ENCODE results near the gene LIMS2.

LIMS2 gene

DNA sequence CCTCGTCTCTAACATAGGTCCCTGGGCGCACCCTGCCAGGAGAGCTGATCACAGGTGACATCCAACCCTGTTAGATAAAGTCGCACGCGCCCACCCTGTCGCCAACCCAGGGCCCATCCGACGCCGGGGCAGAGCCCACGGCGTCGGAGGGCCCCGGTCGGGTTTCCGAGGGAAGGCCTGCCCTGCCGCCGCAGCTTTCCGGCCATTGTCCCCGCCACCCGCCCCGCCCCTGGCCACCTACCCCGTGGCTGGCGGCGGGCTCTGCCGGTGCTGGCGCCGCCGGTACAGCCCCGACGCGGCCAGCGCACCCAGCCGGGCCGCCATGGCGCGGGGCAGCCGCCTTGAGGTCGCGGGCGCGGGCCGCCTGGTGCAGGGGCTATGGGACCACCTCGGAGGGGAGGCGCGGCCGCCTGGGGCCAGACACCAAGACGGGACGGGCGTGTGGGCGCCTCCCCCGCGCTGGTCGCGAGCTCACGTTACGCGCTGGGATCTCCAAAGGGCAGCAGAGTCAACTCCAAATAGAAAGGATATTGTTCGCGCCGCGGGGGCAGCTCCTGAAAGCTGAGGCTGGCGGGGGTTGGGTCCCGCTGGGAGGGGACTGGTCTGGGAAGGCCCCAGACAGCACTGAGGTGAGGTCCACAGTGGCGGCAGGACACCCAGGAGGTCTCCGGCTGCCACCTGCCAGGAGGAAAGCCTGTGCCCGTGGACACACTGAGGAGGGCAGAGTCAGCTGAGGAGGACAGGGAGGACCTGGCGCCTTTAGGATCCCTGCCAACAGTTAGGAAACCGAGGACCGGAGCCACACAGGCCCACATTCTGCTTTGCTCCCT is 11.1 kb downstream of the LIMS2 start:
- Mint-ChIP-seq H3K4me1 (ENCODE audit: low read depth in 2 of 2) (peaks cover 0 to 6% of the 10 kb centered on the region in 2 donors), H3K36me3 (ENCODE audit: insufficient read depth) (no peaks in the 10 kb centered on the region), H3K27ac (no peak overlapping the region), H3K4me3 (no peak overlapping the region), H3K27me3 (peaks cover 65 to 78% of the 10 kb centered on the region in 2 donors), H3K9me3 (no peaks in the 10 kb centered on the region)
- ATAC-seq (replicated peaks) (no peak), DNase-seq (no peak)

DNA sequence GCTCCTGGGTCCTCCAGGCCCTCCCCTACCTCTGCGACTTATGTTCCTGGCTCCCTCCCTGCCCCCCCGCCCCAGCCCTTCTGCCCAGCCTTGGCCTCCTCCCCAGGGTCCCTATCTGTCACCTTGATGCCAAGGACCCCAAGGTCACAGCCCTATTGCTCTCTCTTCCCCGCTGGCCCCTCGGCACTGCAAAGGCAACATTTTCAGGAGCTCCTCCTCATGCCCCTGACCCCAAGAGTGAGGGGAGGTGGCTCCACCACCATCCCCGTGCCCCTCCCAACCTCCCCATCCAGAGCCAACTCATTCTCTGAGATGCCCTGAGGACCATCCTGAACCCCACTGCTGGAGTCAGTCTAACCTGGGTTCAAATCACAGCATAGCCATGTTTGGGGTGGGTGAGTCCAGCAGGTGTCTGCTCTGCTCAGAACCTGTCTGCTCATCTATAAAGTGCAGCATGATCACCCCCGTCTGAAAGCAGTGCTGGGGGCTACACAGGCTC is 11.7 kb downstream of the LIMS2 start:
- Mint-ChIP-seq H3K27me3 (peaks cover 59 to 83% of the 10 kb centered on the region in 2 donors), H3K4me1 (ENCODE audit: low read depth in 2 of 2) (peaks cover 0 to 6% of the 10 kb centered on the region in 2 donors), H3K4me3 (no peak overlapping the region), H3K36me3 (ENCODE audit: insufficient read depth) (no peaks in the 10 kb centered on the region), H3K27ac (no peak overlapping the region), H3K9me3 (no peaks in the 10 kb centered on the region)
- ATAC-seq (replicated peaks) (no peak), DNase-seq (no peak)

DNA sequence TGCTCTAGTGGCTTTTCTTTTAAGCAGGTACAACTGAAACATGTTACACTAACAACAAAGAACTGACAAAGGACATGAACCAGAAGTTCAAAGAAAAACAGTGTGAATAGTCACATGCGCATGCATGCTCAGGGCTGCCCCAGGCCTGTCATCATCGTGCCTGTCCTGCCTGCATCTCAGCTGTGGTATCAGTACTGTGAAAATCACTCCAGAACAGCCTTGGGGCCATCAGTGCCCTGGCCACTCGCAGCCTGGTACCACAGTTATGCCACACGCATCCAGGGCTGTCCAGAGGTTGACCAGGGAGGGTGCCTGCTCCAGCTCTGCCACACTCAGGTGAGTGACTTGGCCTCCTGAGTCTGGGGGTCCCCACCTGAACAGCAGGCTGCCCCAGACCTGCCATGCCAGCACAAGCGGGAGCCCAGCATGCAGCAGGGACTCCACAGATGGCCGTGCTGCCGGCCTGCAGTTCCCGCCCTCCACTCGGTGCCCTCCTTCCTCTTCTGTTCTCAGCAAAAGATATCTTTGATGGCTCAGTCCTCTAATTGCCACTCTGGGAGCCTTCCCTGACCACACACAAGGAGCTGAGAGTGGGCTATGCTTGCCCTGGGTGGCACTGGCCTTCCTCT is 12.3 kb downstream of the LIMS2 start:
- DNase-seq (no peak), ATAC-seq (replicated peaks) (no peak)
- peaks cover 59 to 88% of the 10 kb centered on the region in 2 donors for H3K27me3 Mint-ChIP-seq
- H3K4me1 Mint-ChIP-seq (ENCODE audit: low read depth in 2 of 2): peaks cover 0 to 6% of the 10 kb centered on the region in 2 donors
- no peak overlapping the region for H3K27ac Mint-ChIP-seq
- H3K9me3 Mint-ChIP-seq: no peaks in the 10 kb centered on the region
- H3K4me3 Mint-ChIP-seq: no peak overlapping the region
- no peaks in the 10 kb centered on the region for H3K36me3 Mint-ChIP-seq (ENCODE audit: insufficient read depth)

DNA sequence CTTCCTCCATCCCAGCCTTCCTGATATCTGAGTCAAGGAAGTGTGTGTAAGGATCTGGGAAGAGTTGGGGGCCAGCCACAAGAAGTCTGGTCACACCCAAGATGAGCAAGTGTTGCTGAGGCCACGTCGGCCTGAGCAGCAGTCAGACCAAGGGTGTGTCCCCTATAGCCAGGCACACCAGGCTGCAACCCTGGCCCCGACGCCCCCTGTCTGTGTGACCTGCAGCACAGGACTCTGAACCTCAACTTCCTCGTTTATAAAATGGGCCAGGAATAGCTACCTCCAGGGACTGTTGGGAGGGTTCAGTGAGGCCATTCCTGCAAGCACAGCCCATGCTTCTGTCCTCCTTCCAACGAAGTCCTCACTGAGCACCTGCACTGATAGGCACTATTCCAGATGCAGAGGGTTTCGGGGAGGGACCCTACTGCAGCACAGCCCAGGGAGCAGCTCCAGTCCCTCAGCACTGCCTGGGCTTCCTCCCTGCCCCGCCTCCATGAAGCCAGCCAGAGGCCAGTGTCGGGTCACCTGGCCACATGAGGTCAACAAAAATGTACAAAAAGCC is 13.3 kb downstream of the LIMS2 start:
- H3K27me3 Mint-ChIP-seq: peaks cover 58 to 91% of the 10 kb centered on the region in 2 donors

DNA sequence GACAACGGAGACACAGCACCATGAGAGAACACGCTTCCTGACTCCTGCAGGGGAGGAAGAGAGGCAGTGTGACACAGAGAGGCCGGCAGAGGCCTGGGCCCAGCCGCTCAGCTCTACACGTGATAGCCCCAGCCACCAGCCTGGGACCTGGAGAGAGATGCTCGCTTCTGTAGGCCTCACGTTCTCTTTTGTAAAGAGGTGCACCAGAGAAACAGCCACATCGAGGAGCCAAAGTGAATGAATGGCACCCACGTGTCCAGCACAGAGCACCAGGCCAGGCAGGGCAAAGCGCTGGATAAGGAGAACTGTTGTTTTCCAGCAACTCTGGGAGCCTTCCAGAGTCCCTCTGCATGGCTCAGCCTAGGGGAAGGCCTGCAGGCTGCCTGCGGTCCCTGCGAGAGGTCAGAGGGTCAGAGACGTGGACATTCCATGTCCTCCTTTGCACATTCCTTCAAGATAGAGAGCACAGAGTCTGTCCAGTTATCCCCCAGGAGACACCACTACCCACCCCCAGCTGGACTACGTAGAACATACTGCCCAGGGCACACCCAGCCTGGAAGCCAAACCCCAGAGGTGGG is 14.2 kb downstream of the LIMS2 start:
- H3K27me3 Mint-ChIP-seq: peaks cover 54 to 89% of the 10 kb centered on the region in 2 donors
- no peak overlapping the region for H3K27ac Mint-ChIP-seq
- DNase-seq (no peak), ATAC-seq (replicated peaks) (no peak)
- H3K36me3 Mint-ChIP-seq (ENCODE audit: insufficient read depth): no peaks in the 10 kb centered on the region
- no peaks in the 10 kb centered on the region for H3K9me3 Mint-ChIP-seq
- no peak overlapping the region for H3K4me3 Mint-ChIP-seq
- H3K4me1 Mint-ChIP-seq (ENCODE audit: low read depth in 2 of 2): peaks cover 0 to 6% of the 10 kb centered on the region in 2 donors

More for the DNA sequence above, 13.3 kb downstream of the LIMS2 start:
- Mint-ChIP-seq H3K27ac (no peak overlapping the region), H3K4me3 (no peak overlapping the region), H3K4me1 (ENCODE audit: low read depth in 2 of 2) (peaks cover 0 to 6% of the 10 kb centered on the region in 2 donors), H3K9me3 (no peaks in the 10 kb centered on the region), H3K36me3 (ENCODE audit: insufficient read depth) (no peaks in the 10 kb centered on the region)
- ATAC-seq (replicated peaks) (no peak), DNase-seq (no peak)

DNA sequence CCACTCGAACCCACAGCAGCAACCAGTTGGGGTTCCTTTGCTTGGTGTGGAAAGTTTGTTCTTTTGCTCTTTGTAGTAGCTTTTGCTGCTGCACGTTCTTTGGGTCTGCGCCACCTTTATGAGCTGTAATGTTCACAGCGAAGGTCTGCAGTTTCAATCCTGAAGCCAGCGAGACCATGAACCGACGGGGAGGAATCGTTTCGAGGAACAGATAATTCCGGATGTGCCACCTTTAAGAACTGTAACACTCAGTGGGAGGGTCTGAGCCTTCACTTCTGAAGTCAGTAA is 15.1 kb downstream of the LIMS2 start:
- Mint-ChIP-seq H3K36me3 (ENCODE audit: insufficient read depth) (no peaks in the 10 kb centered on the region), H3K27me3 (peaks cover 46 to 83% of the 10 kb centered on the region in 2 donors), H3K27ac (no peak overlapping the region), H3K9me3 (no peaks in the 10 kb centered on the region), H3K4me1 (ENCODE audit: low read depth in 2 of 2) (peaks cover 0 to 6% of the 10 kb centered on the region in 2 donors), H3K4me3 (no peak overlapping the region)
- DNase-seq (no peak), ATAC-seq (replicated peaks) (no peak)

DNA sequence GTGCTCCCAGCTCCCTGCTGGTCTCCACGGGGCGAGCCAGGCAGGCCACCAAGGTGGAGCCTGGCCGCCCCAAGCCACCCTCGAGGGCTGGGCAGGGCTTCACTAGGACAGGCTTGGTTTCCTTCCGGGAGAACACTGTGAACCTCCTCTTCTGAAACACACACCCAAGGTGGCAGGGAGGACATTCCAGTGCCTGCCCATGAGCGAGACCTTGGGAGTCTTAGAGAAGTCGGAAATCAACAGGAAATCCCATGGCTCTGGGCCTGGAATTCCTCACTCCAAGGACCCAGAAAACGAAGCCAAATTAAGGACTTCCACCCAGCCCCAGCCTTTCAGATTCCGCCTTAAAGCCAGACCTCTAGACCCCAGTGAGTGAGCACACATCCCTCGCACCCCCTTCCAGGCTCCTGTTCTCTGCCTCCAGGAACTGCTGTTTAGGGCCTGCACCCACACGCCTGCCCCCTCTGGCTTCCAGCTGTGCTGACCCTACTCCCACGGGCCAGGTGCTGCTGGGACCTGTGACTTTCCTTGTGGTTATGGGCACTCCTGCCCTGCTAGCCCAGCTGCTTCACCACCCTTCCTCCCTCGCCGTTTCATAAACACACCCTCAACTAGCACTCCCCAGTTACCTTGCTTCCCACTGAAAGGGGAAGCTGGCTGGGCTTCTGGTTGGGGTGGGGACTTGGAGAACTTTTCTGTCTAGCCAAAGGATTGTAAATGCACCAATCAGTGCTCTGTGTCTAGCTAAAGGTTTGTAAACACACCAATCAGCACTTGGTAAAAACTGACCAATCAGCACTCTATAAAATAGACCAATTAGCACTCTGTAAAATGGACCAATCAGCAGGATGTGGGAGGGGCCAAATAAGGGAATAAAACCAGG is 15.7 kb downstream of the LIMS2 start:
- Mint-ChIP-seq H3K27ac (no peak overlapping the region), H3K9me3 (no peaks in the 10 kb centered on the region), H3K36me3 (ENCODE audit: insufficient read depth) (no peaks in the 10 kb centered on the region), H3K4me3 (no peak overlapping the region), H3K4me1 (ENCODE audit: low read depth in 2 of 2) (peaks cover 0 to 6% of the 10 kb centered on the region in 2 donors), H3K27me3 (peaks cover 40 to 83% of the 10 kb centered on the region in 2 donors)
- ATAC-seq (replicated peaks): no peak
- no peak for DNase-seq

DNA sequence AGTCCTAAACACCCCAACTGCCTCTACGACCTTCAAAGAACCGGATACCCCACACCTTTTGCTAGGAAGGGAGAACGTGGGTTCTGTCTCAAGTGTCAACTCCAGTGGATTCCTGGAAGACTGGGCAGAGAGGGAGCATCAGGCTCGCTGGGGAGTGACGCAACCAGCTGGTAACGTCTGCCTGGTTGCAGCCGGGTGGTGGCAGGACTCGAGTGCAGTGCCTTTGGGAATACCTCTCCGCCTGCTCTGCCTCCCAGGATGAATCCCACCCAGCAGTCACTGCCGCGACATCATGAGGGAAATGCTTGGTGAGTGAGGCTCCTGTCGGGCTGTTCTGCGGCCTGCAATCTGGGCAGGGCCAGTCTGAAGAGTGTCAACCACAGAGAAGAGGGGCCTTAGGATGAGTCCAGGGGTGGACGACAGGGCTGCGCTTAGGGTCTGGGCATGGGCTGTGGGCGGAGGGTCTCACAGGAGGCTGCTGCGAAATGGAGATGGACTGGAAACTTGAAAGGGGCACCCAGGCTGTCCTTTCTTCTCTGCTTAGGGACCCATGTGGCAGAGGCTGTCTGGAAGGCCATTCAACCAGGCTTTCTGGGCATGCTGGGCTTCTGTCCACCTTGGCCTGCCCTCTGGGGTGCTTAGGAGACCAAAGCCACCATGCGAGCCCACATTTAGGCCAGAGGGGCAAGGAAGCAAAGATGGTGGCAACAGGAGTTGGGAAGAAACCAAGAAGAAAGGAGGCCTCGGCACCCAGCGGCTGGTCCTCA is 16.5 kb downstream of the LIMS2 start:
- no peak overlapping the region for H3K4me3 Mint-ChIP-seq
- H3K36me3 Mint-ChIP-seq (ENCODE audit: insufficient read depth): no peaks in the 10 kb centered on the region
- DNase-seq: no peak
- H3K27me3 Mint-ChIP-seq: peaks cover 36 to 83% of the 10 kb centered on the region in 2 donors
- H3K4me1 Mint-ChIP-seq (ENCODE audit: low read depth in 2 of 2): peaks cover 0 to 5% of the 10 kb centered on the region in 2 donors
- no peaks in the 10 kb centered on the region for H3K9me3 Mint-ChIP-seq
- no peak for ATAC-seq (replicated peaks)
- peak overlapping the region in 1 of 2 donors; percentile 67 for H3K27ac Mint-ChIP-seq

DNA sequence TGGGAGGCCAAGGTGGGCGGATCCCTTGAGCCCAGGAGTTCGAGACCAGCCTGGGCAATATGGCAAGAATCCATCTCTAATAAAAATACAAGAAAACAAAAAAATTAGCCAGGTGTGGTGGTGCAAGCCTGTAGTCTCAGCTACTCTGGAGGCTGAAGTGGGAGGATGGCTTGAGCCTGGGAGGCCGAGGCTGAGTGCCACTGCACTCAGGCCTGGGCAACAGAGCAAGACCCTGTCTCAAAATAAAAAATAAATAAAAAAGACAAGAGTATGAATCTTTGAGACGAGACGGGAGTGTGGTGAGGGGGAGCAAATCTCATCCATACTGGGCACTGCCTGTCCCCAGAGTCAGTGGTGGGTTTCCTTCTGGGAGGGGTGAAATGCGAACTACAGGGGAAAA is 17.2 kb downstream of the LIMS2 start:
- no peaks in the 10 kb centered on the region for H3K9me3 Mint-ChIP-seq
- ATAC-seq (replicated peaks) (no peak), DNase-seq (no peak)
- no peaks in the 10 kb centered on the region for H3K36me3 Mint-ChIP-seq (ENCODE audit: insufficient read depth)
- H3K27ac Mint-ChIP-seq: peak overlapping the region in 1 of 2 donors; percentile 67
- no peak overlapping the region for H3K4me3 Mint-ChIP-seq
- peaks cover 36 to 83% of the 10 kb centered on the region in 2 donors for H3K27me3 Mint-ChIP-seq
- peaks cover 0 to 3% of the 10 kb centered on the region in 2 donors for H3K4me1 Mint-ChIP-seq (ENCODE audit: low read depth in 2 of 2)

DNA sequence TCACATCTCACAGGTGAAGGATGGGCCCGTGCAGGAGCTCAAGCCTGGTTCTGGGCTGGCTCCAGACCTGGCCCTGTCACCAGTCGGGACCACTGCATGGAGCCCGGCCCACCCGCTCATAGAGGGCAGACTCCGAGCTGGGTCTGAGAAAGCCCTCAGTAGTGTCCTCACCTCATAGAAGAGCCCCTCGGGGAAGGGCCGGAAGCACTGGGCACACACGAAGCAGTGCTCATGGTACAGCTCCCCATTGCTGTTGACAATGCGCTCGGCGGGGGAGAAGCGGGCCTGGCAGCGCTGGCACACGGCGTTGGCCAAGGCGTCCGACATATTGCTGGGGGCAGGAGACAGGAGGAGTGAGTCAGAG is 18.1 kb downstream of the LIMS2 start:
- Mint-ChIP-seq H3K27me3 (peaks cover 37 to 83% of the 10 kb centered on the region in 2 donors), H3K4me1 (ENCODE audit: low read depth in 2 of 2) (peaks cover 0 to 3% of the 10 kb centered on the region in 2 donors), H3K27ac (no peak overlapping the region), H3K9me3 (no peaks in the 10 kb centered on the region), H3K4me3 (no peak overlapping the region), H3K36me3 (ENCODE audit: insufficient read depth) (peaks cover 2% of the 10 kb centered on the region)
- no peak for ATAC-seq (replicated peaks)
- no peak for DNase-seq

DNA sequence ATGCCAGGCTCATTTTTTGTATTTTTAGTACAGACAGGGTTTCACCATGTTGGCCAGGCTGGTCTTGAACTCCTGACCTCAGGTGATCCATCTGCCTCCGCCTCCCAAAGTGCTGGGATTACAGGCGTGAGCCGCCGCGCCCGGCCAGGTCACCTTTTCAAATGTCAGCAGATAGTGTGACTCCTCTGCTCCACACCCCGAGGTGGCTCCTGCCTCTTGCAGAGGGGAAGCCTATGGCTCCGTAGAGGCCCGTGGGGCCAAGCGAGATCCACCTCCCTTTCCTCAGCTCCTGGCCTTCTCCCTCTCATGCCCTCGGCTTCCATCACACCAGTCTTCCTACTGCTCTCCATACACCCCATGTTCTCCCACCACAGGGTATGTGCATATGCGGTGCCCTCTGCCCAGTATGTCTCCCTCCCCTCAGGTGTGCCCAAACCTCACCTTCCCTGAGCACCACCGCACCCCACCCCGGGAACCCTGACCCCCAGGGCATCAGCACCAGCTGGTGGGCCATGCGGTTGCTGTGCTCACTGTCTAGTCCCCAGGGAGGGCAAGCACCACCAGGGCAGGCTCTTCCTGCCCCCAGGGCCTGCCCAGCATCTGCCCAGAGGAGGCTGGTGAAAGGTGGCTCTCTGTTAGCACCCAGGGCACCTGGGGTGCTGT is 18.6 kb downstream of the LIMS2 start:
- Mint-ChIP-seq H3K27me3 (peaks cover 32 to 78% of the 10 kb centered on the region in 2 donors), H3K27ac (no peak overlapping the region), H3K4me3 (no peak overlapping the region), H3K36me3 (ENCODE audit: insufficient read depth) (peaks cover 2% of the 10 kb centered on the region), H3K9me3 (no peaks in the 10 kb centered on the region), H3K4me1 (ENCODE audit: low read depth in 2 of 2) (peaks cover 0 to 3% of the 10 kb centered on the region in 2 donors)
- no peak for ATAC-seq (replicated peaks)
- no peak for DNase-seq
